OCI-LY1 (cell line): ENCODE results near the gene HDC.

ENCODE experiments used
- H2AFZ ChIP-seq: fragments of 200-600 bp; sonication (generic), shearing (Covaris generic); 2 replicates; pipeline ENCODE4 v1.6.0; 2014; ENCODE audit warnings: antibody characterized with exemption, mild to moderate bottlenecking, low read length
- H3F3A ChIP-seq: fragments of 200-600 bp; sonication (generic), shearing (Covaris generic); 2 replicates; pipeline ENCODE4 v1.6.0; 2014; ENCODE audit warnings: mild to moderate bottlenecking, antibody characterized with exemption, low read length, moderate library complexity; ENCODE audit not compliant: insufficient read depth
- H3K27ac ChIP-seq: fragments of 200-600 bp; sonication (generic); 2 replicates; pipeline ENCODE4 v1.5.1; 2014; ENCODE audit warnings: low read length, mixed run types, mild to moderate bottlenecking, low read depth; ENCODE audit not compliant: poor library complexity, severe bottlenecking
- H3K27me3 ChIP-seq: fragments of 200-600 bp; sonication (generic); 2 replicates; pipeline ENCODE4 v1.6.0; 2014; ENCODE audit warnings: antibody characterized with exemption, mild to moderate bottlenecking, low read length, moderate library complexity; ENCODE audit not compliant: insufficient read depth
- H3K36me3 ChIP-seq: fragments of 200-600 bp; sonication (generic); 2 replicates; pipeline ENCODE4 v1.6.1; 2014; ENCODE audit warnings: mild to moderate bottlenecking, antibody characterized with exemption, low read length, moderate library complexity, mixed read lengths; ENCODE audit not compliant: insufficient read depth
- H3K4me1 ChIP-seq: fragments of 200-600 bp; sonication (generic); 2 replicates; pipeline ENCODE4 v1.5.1; 2014; ENCODE audit warnings: mild to moderate bottlenecking, low read length, moderate library complexity; ENCODE audit not compliant: insufficient read depth, severe bottlenecking
- H3K4me2 ChIP-seq: fragments of 200-600 bp; sonication (generic), shearing (Covaris generic); 2 replicates; pipeline ENCODE4 v1.6.1; 2014; ENCODE audit warnings: low read length
- H3K4me3 ChIP-seq: fragments of 200-600 bp; sonication (generic); 2 replicates; pipeline ENCODE4 v1.5.1; 2014; ENCODE audit warnings: low read length, low read depth, mild to moderate bottlenecking, mixed read lengths; ENCODE audit not compliant: poor library complexity, severe bottlenecking
- H3K79me2 ChIP-seq: fragments of 200-600 bp; shearing (Covaris generic); 2 replicates; pipeline ENCODE4 v1.6.1; 2016; ENCODE audit warnings: mixed run types, low read length, mixed read lengths; ENCODE audit not compliant: insufficient read depth
- H3K9ac ChIP-seq: fragments of 200-600 bp; sonication (generic), shearing (Covaris generic); 2 replicates; pipeline ENCODE4 v1.6.1; 2014; ENCODE audit warnings: mild to moderate bottlenecking, low read length, mixed read lengths
- H3K9me2 ChIP-seq: fragments of 200-600 bp; sonication (generic), shearing (Covaris generic); 2 replicates; pipeline ENCODE4 v1.6.1; 2014; ENCODE audit warnings: low read depth, mild to moderate bottlenecking, low read length, mixed read lengths
- H3K9me3 ChIP-seq: fragments of 200-600 bp; shearing (Covaris generic); 2 replicates; pipeline ENCODE4 v1.6.1; 2014; ENCODE audit warnings: low read length, mixed read lengths
- H4K20me1 ChIP-seq: fragments of 200-600 bp; sonication (generic), shearing (Covaris generic); 2 replicates; pipeline ENCODE4 v1.6.0; 2016; ENCODE audit warnings: mild to moderate bottlenecking, low read length; ENCODE audit not compliant: insufficient read depth
- EZH2 ChIP-seq: fragments of 200-600 bp; sonication (generic), shearing (Covaris generic); IDR thresholded peaks from 2 replicates; pipeline ENCODE4 v1.8.0; 2017; ENCODE audit warnings: borderline replicate concordance, mixed run types, mild to moderate bottlenecking, antibody characterized with exemption, low read length, moderate library complexity, mixed read lengths
- TF ChIP-seq, protein P1 (sequence below): fragments of 200-600 bp; sonication (generic), shearing (Covaris generic); IDR thresholded peaks from 2 replicates; pipeline ENCODE4 v1.5.1; 2017; ENCODE audit warnings: mild to moderate bottlenecking, antibody characterized with exemption, low read length, moderate library complexity, mixed read lengths

Gene HDC

DNA sequence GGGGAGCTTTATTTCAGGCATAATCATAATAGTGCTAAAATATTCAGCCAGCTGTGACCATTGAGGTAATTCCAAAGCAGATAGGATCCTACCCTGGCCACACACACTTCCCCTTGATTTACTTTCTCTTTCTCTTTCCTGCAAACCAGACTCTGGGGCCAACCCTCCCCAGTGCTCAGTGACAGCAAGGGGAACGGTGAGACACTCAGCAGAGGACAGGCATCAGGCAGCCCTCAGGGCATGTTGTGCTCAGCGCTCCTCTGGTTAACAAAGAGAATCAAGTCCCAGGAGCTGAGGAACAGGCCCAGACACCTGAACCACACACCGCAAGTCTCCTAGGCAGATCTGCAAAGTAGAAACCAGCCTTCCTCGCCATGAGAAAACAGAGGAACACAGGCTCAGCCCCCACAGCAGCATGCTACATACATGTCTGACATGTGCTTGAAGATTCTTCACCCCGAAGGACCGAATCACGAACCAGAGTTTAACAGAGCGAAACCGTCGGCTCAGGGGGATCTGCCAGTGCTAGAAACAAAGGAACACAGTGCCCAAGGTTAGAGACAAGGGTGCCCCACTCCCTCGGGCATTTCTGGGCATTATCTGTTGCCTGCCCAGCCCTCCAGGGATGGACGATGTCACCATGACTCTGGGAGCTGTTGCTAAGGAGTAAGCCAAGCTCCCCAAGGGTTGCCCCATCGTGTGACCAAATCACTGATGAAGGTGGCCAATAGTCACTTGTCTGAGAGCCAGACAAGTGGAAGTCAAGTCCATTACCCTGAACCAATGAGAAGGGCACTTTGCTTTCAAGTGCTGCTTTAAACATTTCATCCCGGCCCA is 17.5 kb downstream of the HDC start:
- H3K79me2 ChIP-seq = no peaks in the 10 kb centered on the region
- H4K20me1 ChIP-seq = no peaks in the 10 kb centered on the region
- H3K27ac ChIP-seq = no peak overlapping the region
- no peaks in the 10 kb centered on the region for H3K36me3 ChIP-seq
- H3K9ac ChIP-seq = no peak overlapping the region
- no peaks in the 10 kb centered on the region for H3K9me2 ChIP-seq
- no peaks in the 10 kb centered on the region for H3K4me1 ChIP-seq
- no peaks in the 10 kb centered on the region for H3F3A ChIP-seq
- no peaks in the 10 kb centered on the region for H3K9me3 ChIP-seq
- H3K4me3 ChIP-seq = no peak overlapping the region
- H2AFZ ChIP-seq = no peak overlapping the region
- no peaks in the 10 kb centered on the region for H3K27me3 ChIP-seq
- TF ChIP-seq, protein P1, sequence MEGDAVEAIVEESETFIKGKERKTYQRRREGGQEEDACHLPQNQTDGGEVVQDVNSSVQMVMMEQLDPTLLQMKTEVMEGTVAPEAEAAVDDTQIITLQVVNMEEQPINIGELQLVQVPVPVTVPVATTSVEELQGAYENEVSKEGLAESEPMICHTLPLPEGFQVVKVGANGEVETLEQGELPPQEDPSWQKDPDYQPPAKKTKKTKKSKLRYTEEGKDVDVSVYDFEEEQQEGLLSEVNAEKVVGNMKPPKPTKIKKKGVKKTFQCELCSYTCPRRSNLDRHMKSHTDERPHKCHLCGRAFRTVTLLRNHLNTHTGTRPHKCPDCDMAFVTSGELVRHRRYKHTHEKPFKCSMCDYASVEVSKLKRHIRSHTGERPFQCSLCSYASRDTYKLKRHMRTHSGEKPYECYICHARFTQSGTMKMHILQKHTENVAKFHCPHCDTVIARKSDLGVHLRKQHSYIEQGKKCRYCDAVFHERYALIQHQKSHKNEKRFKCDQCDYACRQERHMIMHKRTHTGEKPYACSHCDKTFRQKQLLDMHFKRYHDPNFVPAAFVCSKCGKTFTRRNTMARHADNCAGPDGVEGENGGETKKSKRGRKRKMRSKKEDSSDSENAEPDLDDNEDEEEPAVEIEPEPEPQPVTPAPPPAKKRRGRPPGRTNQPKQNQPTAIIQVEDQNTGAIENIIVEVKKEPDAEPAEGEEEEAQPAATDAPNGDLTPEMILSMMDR = no peak
- TF ChIP-seq EZH2 = no peak
- no peak overlapping the region for H3K4me2 ChIP-seq

GRCh38 chr15:50246631-50247030 is 18.9 kb downstream of the HDC start:
- Histone ChIP-seq H3K9me2 (no peaks in the 10 kb centered on the region), H3K79me2 (no peaks in the 10 kb centered on the region), H4K20me1 (no peaks in the 10 kb centered on the region), H3F3A (no peaks in the 10 kb centered on the region), H2AFZ (no peak overlapping the region), H3K27me3 (no peaks in the 10 kb centered on the region), H3K9ac (no peak overlapping the region), H3K4me1 (no peaks in the 10 kb centered on the region), H3K9me3 (no peaks in the 10 kb centered on the region), H3K36me3 (no peaks in the 10 kb centered on the region), H3K4me3 (no peak overlapping the region), H3K27ac (no peak overlapping the region), H3K4me2 (no peak overlapping the region)
- TF ChIP-seq, protein P1 = no peak
- no peak for TF ChIP-seq EZH2

- no peak overlapping the region for H3K4me3 ChIP-seq
- no peak overlapping the region for H2AFZ ChIP-seq
- H3K4me2 ChIP-seq = no peak overlapping the region
- H3K9ac ChIP-seq = no peak overlapping the region
- no peaks in the 10 kb centered on the region for H3K36me3 ChIP-seq
- no peaks in the 10 kb centered on the region for H3K79me2 ChIP-seq
- no peaks in the 10 kb centered on the region for H4K20me1 ChIP-seq
- no peaks in the 10 kb centered on the region for H3F3A ChIP-seq
- H3K27me3 ChIP-seq = no peaks in the 10 kb centered on the region
- no peak overlapping the region for H3K27ac ChIP-seq
- H3K9me2 ChIP-seq = no peaks in the 10 kb centered on the region
- H3K4me1 ChIP-seq = no peaks in the 10 kb centered on the region
- no peaks in the 10 kb centered on the region for H3K9me3 ChIP-seq
- TF ChIP-seq, protein P1 = no peak
- TF ChIP-seq EZH2 = no peak
Observed at GRCh38 chr15:50244959-50245624, 20.4 kb downstream of the HDC start.
